MCF 10A (cell line): ENCODE data around the gene PSMD2. TPM values are rescaled to one million over a fixed set of nuclear protein-coding genes. Genes with fewer than 3 reads are reported as not detected.

Experiments
- BruUV-seq: library from RNA; stranded (reverse); fragments of 400-500 nt; replicated peaks from 2 replicates; lab custom pipeline; 2021; lab: Mats Ljungman, UMichigan
- CTCF ChIA-PET: fragments of 300-600 bp; sonication (Branson Sonifier 250); formaldehyde crosslinking; extraction: SDS; loops from one replicate; lab custom pipeline; 2021; ENCODE audit warnings: antibody characterized with exemption, inconsistent platforms; lab: Yijun Ruan, JAX
- POLR2A ChIA-PET: fragments of 300-600, 350-650 bp; sonication (Branson Sonifier 250); formaldehyde crosslinking; extraction: SDS; loops from one replicate; lab custom pipeline; 2020; ENCODE audit warnings: antibody characterized with exemption, inconsistent platforms; lab: Yijun Ruan, JAX
- DNase-seq: peaks from one replicate; pipeline ENCODE4 v3.0.0-alpha.2; 2018; ENCODE audit not compliant: unreplicated experiment
- H3K27ac Mint-ChIP-seq: one replicate; pipeline ENCODE4 v1.8.0; 2022; ENCODE audit warnings: mild to moderate bottlenecking, low read depth, mixed read lengths; ENCODE audit not compliant: unreplicated experiment
- H3K27me3 Mint-ChIP-seq: one replicate; pipeline ENCODE4 v1.8.0; 2022; ENCODE audit warnings: mixed read lengths; ENCODE audit not compliant: insufficient read depth, unreplicated experiment
- H3K36me3 Mint-ChIP-seq: one replicate; pipeline ENCODE4 v1.8.0; 2022; ENCODE audit warnings: mild to moderate bottlenecking, moderate library complexity, mixed read lengths; ENCODE audit not compliant: insufficient read depth, unreplicated experiment
- H3K4me1 Mint-ChIP-seq: one replicate; pipeline ENCODE4 v1.8.0; 2022; ENCODE audit warnings: mixed read lengths; ENCODE audit not compliant: insufficient read depth, unreplicated experiment
- H3K4me3 Mint-ChIP-seq: one replicate; pipeline ENCODE4 v1.8.0; 2022; ENCODE audit warnings: mild to moderate bottlenecking, moderate library complexity, mixed read lengths; ENCODE audit not compliant: unreplicated experiment
- H3K9me3 Mint-ChIP-seq: one replicate; pipeline ENCODE4 v1.8.0; 2022; ENCODE audit warnings: mixed read lengths; ENCODE audit not compliant: unreplicated experiment
- CTCF ChIP-seq: fragments of 200-600 bp; IDR thresholded peaks from one replicate; pipeline ENCODE4 v1.8.0; 2022; ENCODE audit warnings: antibody characterized with exemption, mild to moderate bottlenecking; ENCODE audit not compliant: unreplicated experiment
- intact Hi-C: fragments of 100-400 bp; cut with micrococcal nuclease; formaldehyde crosslinking; loops from 2 replicates; pipeline ENCODE4 v1.14.1; 2022
- total RNA-seq: library from RNA; stranded (reverse); gene quantifications from 2 replicates; pipeline ENCODE4 v1.2.3, GENCODE V29; 2022

PSMD2 gene
- total RNA-seq, 1 experiment from 2014 or later = 284 TPM

DNA sequence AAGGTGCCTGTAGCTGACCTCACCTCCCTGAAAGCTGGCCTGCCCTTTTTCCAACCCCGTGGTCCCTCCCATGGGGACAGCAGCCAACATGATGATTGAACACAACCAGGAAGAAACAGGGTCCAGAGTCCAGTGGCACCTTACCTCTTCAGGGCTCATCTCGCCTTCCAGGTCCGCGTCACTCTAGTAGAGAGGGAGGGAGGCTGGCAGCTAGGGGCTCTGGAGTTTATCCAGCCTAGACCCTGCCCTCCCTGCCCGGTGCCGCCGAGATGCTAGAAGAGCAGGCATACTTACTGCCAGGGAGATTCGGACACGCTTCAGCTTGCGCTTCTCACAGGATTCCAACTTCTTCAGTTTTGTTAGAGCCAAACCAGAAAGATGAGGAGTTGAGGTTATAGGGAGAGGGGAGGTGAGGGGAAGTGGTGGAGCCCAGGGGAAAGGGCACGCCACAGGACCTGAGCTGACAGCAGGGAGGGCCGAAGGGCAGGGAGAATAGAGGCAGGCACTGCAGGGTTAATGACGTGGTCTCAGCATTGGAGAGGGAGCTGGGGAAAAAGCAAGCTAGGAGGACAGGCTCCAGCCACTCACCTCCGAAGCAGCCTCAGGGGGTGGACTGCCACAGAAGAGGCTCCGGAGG lies 53.2 kb downstream of the PSMD2 start:
- H3K27ac Mint-ChIP-seq = no peak overlapping the region
- no peaks in the 10 kb centered on the region for H3K4me1 Mint-ChIP-seq
- intact Hi-C loops = no loop called here
- peaks cover 15% of the 10 kb centered on the region for H3K36me3 Mint-ChIP-seq
- CTCF ChIA-PET = interaction anchor here (0.7 to 2.7 kb wide), 5 partner anchors 10 to 198 kb away, joined by 3 to 15 read pairs (median 4); partner anchors contain the start of genes CLCN2 and POLR2H
- no peaks in the 10 kb centered on the region for H3K27me3 Mint-ChIP-seq
- H3K4me3 Mint-ChIP-seq = no peak overlapping the region
- DNase-seq = no peak
- H3K9me3 Mint-ChIP-seq = no peaks in the 10 kb centered on the region
- BruUV-seq = no TSS peak
- TF ChIP-seq CTCF = no peak
- POLR2A ChIA-PET = no interaction called here

DNA sequence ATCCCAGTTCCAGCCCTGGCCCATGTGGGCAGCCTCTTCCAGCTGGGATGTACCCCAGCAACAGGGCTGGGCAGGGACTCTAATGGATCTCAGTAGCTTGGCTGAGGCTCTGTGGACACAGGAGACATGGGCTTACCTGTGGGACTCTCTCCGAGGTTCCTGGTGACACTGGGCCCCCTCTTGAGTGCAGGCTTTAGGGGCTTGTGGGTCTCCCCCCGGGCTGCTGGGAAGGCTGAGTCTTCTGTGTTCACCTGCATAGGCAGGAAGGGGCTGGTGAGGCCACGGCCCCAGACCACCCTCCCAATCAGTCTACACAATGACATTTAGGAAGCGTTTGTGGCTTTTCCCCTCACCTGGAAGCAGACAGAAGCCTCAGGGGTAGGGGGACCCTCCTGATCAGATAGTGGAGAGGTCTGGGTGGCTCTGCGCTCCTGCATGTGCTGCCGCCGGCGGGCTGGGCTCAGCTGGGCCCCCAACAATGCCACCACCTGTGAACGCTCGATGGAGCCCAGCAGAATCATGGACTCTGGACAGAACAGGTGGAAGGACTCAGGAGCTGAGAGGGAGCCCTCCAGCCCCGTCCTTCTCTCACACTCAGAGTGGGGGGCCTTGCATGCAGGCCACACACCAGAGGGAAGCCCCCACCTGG lies 54.0 kb downstream of the PSMD2 start:
- H3K4me1 Mint-ChIP-seq = no peaks in the 10 kb centered on the region
- H3K36me3 Mint-ChIP-seq = peaks cover 15% of the 10 kb centered on the region
- intact Hi-C loops = no loop called here

GRCh38 chr3:184353546-184353941 lies 54.5 kb downstream of the PSMD2 start:
- intact Hi-C loops = no loop called here
- BruUV-seq = no TSS peak
- DNase-seq = no peak
- Mint-ChIP-seq H3K27ac (no peak overlapping the region), H3K4me3 (no peak overlapping the region), H3K9me3 (no peaks in the 10 kb centered on the region), H3K27me3 (no peaks in the 10 kb centered on the region), H3K36me3 (peaks cover 15% of the 10 kb centered on the region), H3K4me1 (no peaks in the 10 kb centered on the region)
- CTCF ChIA-PET = interaction anchor here (0.7 to 2.7 kb wide), 19 partner anchors 8 to 447 kb away, joined by 3 to 15 read pairs (median 4); partner anchors contain the start of genes CLCN2, FAM131A and POLR2H
- no peak for TF ChIP-seq CTCF
- POLR2A ChIA-PET = no interaction called here

More for the DNA sequence above, 54.0 kb downstream of the PSMD2 start:
- no peak for TF ChIP-seq CTCF
- POLR2A ChIA-PET = no interaction called here
- no peak overlapping the region for H3K27ac Mint-ChIP-seq
- CTCF ChIA-PET = interaction anchor here (0.7 to 2.7 kb wide), 17 partner anchors 7 to 448 kb away, joined by 3 to 15 read pairs (median 4); partner anchors contain the start of genes CLCN2, FAM131A and POLR2H
- DNase-seq = no peak
- no peaks in the 10 kb centered on the region for H3K9me3 Mint-ChIP-seq
- BruUV-seq = no TSS peak
- H3K4me3 Mint-ChIP-seq = no peak overlapping the region
- no peaks in the 10 kb centered on the region for H3K27me3 Mint-ChIP-seq

DNA sequence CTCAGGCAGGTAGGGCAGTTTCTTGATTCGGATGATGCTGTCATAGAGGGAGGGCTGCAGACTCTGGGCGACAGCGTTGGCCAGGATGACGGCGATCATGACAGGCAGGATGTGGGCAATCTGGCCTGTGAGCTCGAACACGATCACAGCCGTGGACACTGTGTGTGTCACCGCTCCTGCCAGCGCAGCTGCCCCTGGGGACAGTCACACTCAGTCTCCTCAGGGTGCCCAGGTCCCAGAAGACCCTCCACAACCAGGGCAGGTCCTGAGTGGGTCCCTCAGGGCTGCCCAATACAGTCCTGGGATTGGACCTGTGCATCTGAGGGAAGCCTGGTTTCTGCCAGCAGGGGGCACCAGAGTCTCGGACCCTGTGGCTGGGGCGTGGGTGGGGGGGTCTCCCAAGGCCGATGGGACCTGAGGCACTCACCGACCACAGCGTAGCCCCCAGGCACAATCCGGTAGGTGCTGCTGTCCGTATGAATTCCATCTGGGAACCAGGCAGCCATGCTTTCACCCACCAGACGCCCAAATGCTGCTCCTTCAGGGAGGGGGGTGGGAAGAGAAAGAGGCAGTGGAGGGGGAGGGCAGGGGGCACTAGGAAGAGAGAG lies 55.2 kb downstream of the PSMD2 start:
- intact Hi-C loops = no loop called here
- BruUV-seq = no TSS peak
- peak; percentile 45 for DNase-seq
- ChIA-PET POLR2A (no interaction called here), CTCF (interaction anchor here (0.6 to 2.7 kb wide), 20 partner anchors 9 to 1308 kb away, joined by 3 to 15 read pairs (median 4); partner anchors contain the start of gene FAM131A)
- Mint-ChIP-seq H3K4me3 (no peak overlapping the region), H3K27ac (no peak overlapping the region), H3K36me3 (peaks cover 15% of the 10 kb centered on the region), H3K9me3 (no peaks in the 10 kb centered on the region), H3K27me3 (no peaks in the 10 kb centered on the region), H3K4me1 (peaks cover under 1% of the 10 kb centered on the region)
- peak; percentile 59 for TF ChIP-seq CTCF
